A549 (cell line): Measurements from ENCODE around the gene ZNF438. TPM values are rescaled to one million over a fixed set of nuclear protein-coding genes. Genes with fewer than 3 reads are reported as not detected.

Source experiments
- ATAC-seq, 2 experiments: fragments of 200-7000 bp in 1 of 2; fragments of >200 bp in 1 of 2; cut with Nextera tagmentation in 1 of 2; cut with Tn5 transposase in 1 of 2; 3 replicates each; pipeline versions ENCODE4 v1.8.0 to v1.9.1; 2018 to 2020; ENCODE audit warnings: mild to moderate bottlenecking in 1 of 2, moderate library complexity in 1 of 2
- CTCF ChIA-PET: fragments of 300-600 bp; sonication (Branson Sonifier 250); formaldehyde crosslinking; extraction: SDS; loops from one replicate; lab custom pipeline; 2021; ENCODE audit warnings: antibody characterized with exemption, inconsistent platforms; lab: Yijun Ruan, JAX
- POLR2A ChIA-PET: fragments of 350-600 bp; formaldehyde crosslinking; extraction: SDS; loops from one replicate; lab custom pipeline; 2021; ENCODE audit warnings: antibody characterized with exemption, inconsistent platforms; lab: Yijun Ruan, JAX
- DNase-seq, 2 experiments: peaks; one replicate each; pipeline versions ENCODE4 v3.0.0 to v3.0.0-alpha.2; 2011 to 2016; ENCODE audit warnings: low read depth in 1 of 2, low spot score in 1 of 2
- FAIRE-seq: peaks from 2 replicates; lab custom pipeline; 2011; peaks lifted over from hg19 to GRCh38; lab: Jason Lieb, UNC
- H3K27ac ChIP-seq, 2 experiments: fragments of >200 bp; sonication (Bioruptor Twin); formaldehyde crosslinking; 3 replicates each; pipeline ENCODE4 v1.5.1; 2016 to 2017
- H3K4me1 ChIP-seq: fragments of >200 bp; sonication (Bioruptor Twin); formaldehyde crosslinking; 3 replicates; pipeline ENCODE4 v1.6.1; 2016
- H3K4me2 ChIP-seq: fragments of >200 bp; sonication (Bioruptor Twin); formaldehyde crosslinking; 3 replicates; pipeline ENCODE4 v1.6.1; 2016
- H3K4me3 ChIP-seq: fragments of >200 bp; sonication (Bioruptor Twin); formaldehyde crosslinking; 3 replicates; pipeline ENCODE4 v1.5.1; 2016
- H3K9me3 ChIP-seq: fragments of >200 bp; sonication (Bioruptor Twin); formaldehyde crosslinking; 3 replicates; pipeline ENCODE4 v1.6.1; 2016
- BHLHE40 ChIP-seq: IDR thresholded peaks from 2 replicates; pipeline ENCODE4 v1.6.1; 2012; ENCODE audit warnings: low read depth, low read length, inconsistent platforms
- CBX2 ChIP-seq: fragments of 200-600 bp; sonication (generic); IDR thresholded peaks from 2 replicates; pipeline ENCODE4 v1.6.1; 2016; ENCODE audit warnings: low read depth, mild to moderate bottlenecking, borderline replicate concordance
- CBX8 ChIP-seq: fragments of 200-600 bp; sonication (generic); IDR thresholded peaks from 2 replicates; pipeline ENCODE4 v1.6.1; 2016
- CEBPB ChIP-seq, 2 experiments: fragments of >200 bp in 1 of 2; sonication (Bioruptor Twin) in 1 of 2; formaldehyde crosslinking in 1 of 2; IDR thresholded peaks; 2 replicates each; pipeline ENCODE4 v1.6.1; 2012 to 2016
- ESRRA ChIP-seq: fragments of 150-350 bp; IDR thresholded peaks from 2 replicates; pipeline ENCODE4 v1.6.1; 2014; ENCODE audit warnings: mild to moderate bottlenecking, low read length, borderline replicate concordance
- FOSB ChIP-seq: fragments of 250-450 bp; sonication (Bioruptor Pico); IDR thresholded peaks from 2 replicates; pipeline ENCODE4 v1.5.0; 2020; ENCODE audit warnings: mild to moderate bottlenecking, moderate library complexity
- FOSL2 ChIP-seq, 2 experiments: fragments of 450-650 bp in 1 of 2; fragments of >200 bp in 1 of 2; sonication (Bioruptor Twin) in 1 of 2; formaldehyde crosslinking; IDR thresholded peaks; 2 replicates each; pipeline versions ENCODE4 v1.5.0 to v1.6.1; 2016 to 2020; ENCODE audit warnings: mild to moderate bottlenecking in 1 of 2, moderate library complexity in 1 of 2
- HEYL ChIP-seq: fragments of 250-450 bp; sonication (Bioruptor Pico); IDR thresholded peaks from 2 replicates; pipeline ENCODE4 v1.8.0; 2021; ENCODE audit warnings: mild to moderate bottlenecking, moderate library complexity
- MAZ ChIP-seq: fragments of 150-350 bp; IDR thresholded peaks from 2 replicates; pipeline ENCODE4 v1.6.1; 2014; ENCODE audit warnings: antibody characterized with exemption, low read depth, low read length, borderline replicate concordance
- NPAS2 ChIP-seq: fragments of 250-450 bp; sonication (Bioruptor Pico); IDR thresholded peaks from 2 replicates; pipeline ENCODE4 v1.8.0; 2022; ENCODE audit warnings: mild to moderate bottlenecking, moderate library complexity, borderline replicate concordance
- NR3C1 ChIP-seq: fragments of >200 bp; sonication (Bioruptor Twin); formaldehyde crosslinking; IDR thresholded peaks from 3 replicates; pipeline ENCODE4 v1.6.1; 2017
- POLR2AphosphoS2 ChIP-seq: conservative IDR thresholded peaks from 2 replicates; pipeline ENCODE4 v1.6.1; 2012; ENCODE audit warnings: low read length, improper control_type of control experiment, inconsistent platforms
- RARB ChIP-seq: fragments of 250-450 bp; sonication (Bioruptor Pico); IDR thresholded peaks from 2 replicates; pipeline ENCODE4 v1.8.0; 2021; ENCODE audit warnings: mild to moderate bottlenecking, moderate library complexity
- RNF2 ChIP-seq: fragments of 200-600 bp; sonication (generic); IDR thresholded peaks from 2 replicates; pipeline ENCODE4 v1.6.1; 2016; ENCODE audit warnings: low read depth, mild to moderate bottlenecking, antibody characterized with exemption, moderate library complexity, borderline replicate concordance
- TFCP2L1 ChIP-seq: fragments of 250-450 bp; sonication (Bioruptor Pico); IDR thresholded peaks from 2 replicates; pipeline ENCODE4 v1.5.0; 2021; ENCODE audit warnings: mild to moderate bottlenecking
- ZC3H11A ChIP-seq: fragments of 450-650 bp; IDR thresholded peaks from 2 replicates; pipeline ENCODE4 v1.6.1; 2014; ENCODE audit warnings: antibody characterized with exemption, mild to moderate bottlenecking
- WGBS: methylation state at CpG from one replicate; pipeline ENCODE4 v1.1.6; 2017; ENCODE audit errors: missing lambda C conversion rate; 5-methylcytosine and 5-hydroxymethylcytosine counted together
- polyA plus RNA-seq, 4 experiments: library from polyadenylated mRNA; depleted of rRNA in 3 of 4; stranded (reverse); fragments of >200 nt; fragmentation: RNase III in 1 of 4; extraction: RNeasy Plus Mini Kit Qiagen cat#74134 plus additional on column Dnase treatment in 1 of 4; gene quantifications; 2 replicates in 3 of 4; 3 replicates in 1 of 4; pipeline ENCODE4 v1.2.3, GENCODE V29; 2011 to 2017
- TF ChIP-seq, protein P1 (sequence below): IDR thresholded peaks from 2 replicates; pipeline ENCODE4 v1.6.1; 2012; ENCODE audit warnings: low read depth, borderline replicate concordance
- TF ChIP-seq, protein P2 (sequence below): fragments of 250-450 bp; sonication (Bioruptor Pico); IDR thresholded peaks from 2 replicates; pipeline ENCODE4 v1.5.0; 2021; ENCODE audit warnings: mild to moderate bottlenecking, moderate library complexity, borderline replicate concordance
- TF ChIP-seq, protein P3 (sequence below): fragments of >200 bp; sonication (Bioruptor Twin); formaldehyde crosslinking; IDR thresholded peaks from 2 replicates; pipeline ENCODE4 v1.6.1; 2016
- TF ChIP-seq, protein P4 (sequence below): IDR thresholded peaks from 2 replicates; pipeline ENCODE4 v1.6.1; 2012

The ZNF438 gene
- polyA plus RNA-seq, 2 of the 4 experiments (the other 2 are of a cell fraction), result 2.2 to 4.5 TPM

DNA sequence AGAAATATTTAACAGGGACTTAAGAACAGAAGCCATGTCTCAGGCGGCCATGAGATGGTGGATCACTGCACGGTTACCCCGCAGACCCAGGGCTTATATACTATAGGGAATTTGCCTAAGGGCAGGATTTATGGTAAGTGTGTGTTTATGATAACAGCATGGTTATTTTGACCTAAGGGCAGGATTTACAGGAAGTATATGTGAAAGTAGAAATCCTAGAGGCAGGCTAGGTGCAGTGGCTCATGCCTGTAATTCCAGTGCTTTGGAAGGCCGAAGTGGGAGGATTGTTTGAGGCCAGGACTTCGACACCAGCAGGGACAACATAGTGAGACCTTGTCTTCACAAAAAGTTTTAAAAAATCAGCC lies 43.0 kb upstream of the ZNF438 start:
- Histone ChIP-seq H3K9me3 (no peaks in the 10 kb centered on the region), H3K27ac (no peak overlapping the region), H3K4me2 (no peak overlapping the region), H3K4me1 (no peaks in the 10 kb centered on the region), H3K4me3 (no peak overlapping the region)
- TF ChIP-seq FOSB (CRISPR knock-in tag) (no peak), POLR2AphosphoS2 (no peak)
- CTCF ChIA-PET, result no interaction called here
- ATAC-seq (no peak), DNase-seq (no peak), FAIRE-seq (no peak)
- 65% methylated on average over 5 of the region's 5 CpGs for WGBS
- POLR2A ChIA-PET, result no interaction called here

DNA sequence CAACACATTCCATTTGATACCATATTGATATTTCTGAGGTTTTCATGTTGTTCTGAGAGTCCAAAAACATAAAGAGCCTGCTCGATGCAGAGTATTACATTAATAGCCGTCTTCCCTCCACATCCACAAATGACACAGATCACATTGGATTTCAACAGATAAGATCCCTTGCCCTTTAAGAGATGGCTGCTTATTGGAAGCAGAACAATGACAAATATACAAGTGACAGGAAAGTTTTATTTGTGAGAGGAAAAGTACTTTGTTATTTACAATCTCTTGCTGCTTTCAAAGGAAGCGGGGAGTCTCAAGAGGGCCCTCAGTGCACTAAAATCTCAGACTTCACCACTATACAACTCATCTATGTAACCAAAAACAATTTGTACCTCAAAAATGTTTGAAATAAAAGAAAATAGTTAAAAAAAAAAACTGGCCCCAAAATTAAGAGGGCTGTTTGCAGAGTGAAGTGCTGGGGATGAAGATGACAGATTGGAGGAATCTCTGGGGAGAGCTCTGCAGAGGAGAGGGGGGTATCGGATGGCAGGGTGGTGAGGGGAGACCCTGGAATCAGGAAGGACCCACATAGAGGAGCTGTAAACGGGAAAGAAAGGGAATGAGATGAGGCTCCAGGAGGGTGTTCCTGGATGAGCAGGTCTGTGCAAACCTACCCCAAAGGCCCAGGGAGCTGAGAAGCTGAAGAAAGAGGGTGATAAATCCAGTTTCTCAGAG lies 42.5 kb upstream of the ZNF438 start:
- H3K27ac ChIP-seq, result no peak overlapping the region
- POLR2A ChIA-PET, result no interaction called here
- TF ChIP-seq FOSL2 (IDR thresholded peaks at IDR 0.05) (no peak), FOSL2 (CRISPR knock-in tag; IDR thresholded peaks at IDR 0.05) (no peak), RARB (no peak), RNF2 (no peak)
- TF ChIP-seq, all 56 proteins: peak for 0
- ATAC-seq (no peak), DNase-seq (no peak), FAIRE-seq (no peak)
- H3K4me2 ChIP-seq, result no peak overlapping the region
- 74% methylated on average over 5 of the region's 5 CpGs for WGBS
- CTCF ChIA-PET, result interaction anchor here (0.7 kb wide), 1 partner anchor 10 kb away, joined by 4 read pairs; no protein-coding TSS in a partner anchor
- no peaks in the 10 kb centered on the region for H3K9me3 ChIP-seq
- no peak overlapping the region for H3K4me3 ChIP-seq
- no peaks in the 10 kb centered on the region for H3K4me1 ChIP-seq

DNA sequence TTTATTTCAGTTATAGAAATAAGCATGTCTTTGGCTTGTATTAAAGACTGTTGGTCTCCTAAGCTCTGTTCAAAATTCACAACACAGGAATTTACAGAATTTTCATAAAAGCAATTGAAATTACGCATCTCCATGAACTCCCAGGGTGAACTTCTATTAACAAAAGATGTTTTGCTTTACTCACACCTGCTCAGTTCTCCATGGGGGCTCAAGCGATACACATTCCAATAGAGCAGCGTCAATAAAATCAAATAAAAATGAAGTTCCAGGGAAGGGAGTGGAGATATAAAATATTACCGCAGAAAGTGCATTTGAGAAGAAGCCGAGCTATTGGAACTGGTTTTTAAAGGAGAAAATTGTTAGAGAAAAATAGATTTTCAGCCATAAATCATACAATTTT lies 41.5 kb upstream of the ZNF438 start:
- FAIRE-seq (no peak), ATAC-seq (no peak), DNase-seq (no peak)
- WGBS, result 83% methylated on average over 5 of the region's 5 CpGs
- no peak overlapping the region for H3K4me2 ChIP-seq
- CTCF ChIA-PET, result interaction anchor here (0.6 to 1.8 kb wide), 2 partner anchors 10 to 1328 kb away, joined by 3 to 9 read pairs; no protein-coding TSS in a partner anchor
- no peak overlapping the region for H3K27ac ChIP-seq
- H3K4me3 ChIP-seq, result no peak overlapping the region
- H3K9me3 ChIP-seq, result no peaks in the 10 kb centered on the region
- H3K4me1 ChIP-seq, result no peaks in the 10 kb centered on the region
- POLR2A ChIA-PET, result no interaction called here
- TF ChIP-seq, protein P1, sequence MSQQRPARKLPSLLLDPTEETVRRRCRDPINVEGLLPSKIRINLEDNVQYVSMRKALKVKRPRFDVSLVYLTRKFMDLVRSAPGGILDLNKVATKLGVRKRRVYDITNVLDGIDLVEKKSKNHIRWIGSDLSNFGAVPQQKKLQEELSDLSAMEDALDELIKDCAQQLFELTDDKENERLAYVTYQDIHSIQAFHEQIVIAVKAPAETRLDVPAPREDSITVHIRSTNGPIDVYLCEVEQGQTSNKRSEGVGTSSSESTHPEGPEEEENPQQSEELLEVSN, result no peak
- TF ChIP-seq, protein P2, sequence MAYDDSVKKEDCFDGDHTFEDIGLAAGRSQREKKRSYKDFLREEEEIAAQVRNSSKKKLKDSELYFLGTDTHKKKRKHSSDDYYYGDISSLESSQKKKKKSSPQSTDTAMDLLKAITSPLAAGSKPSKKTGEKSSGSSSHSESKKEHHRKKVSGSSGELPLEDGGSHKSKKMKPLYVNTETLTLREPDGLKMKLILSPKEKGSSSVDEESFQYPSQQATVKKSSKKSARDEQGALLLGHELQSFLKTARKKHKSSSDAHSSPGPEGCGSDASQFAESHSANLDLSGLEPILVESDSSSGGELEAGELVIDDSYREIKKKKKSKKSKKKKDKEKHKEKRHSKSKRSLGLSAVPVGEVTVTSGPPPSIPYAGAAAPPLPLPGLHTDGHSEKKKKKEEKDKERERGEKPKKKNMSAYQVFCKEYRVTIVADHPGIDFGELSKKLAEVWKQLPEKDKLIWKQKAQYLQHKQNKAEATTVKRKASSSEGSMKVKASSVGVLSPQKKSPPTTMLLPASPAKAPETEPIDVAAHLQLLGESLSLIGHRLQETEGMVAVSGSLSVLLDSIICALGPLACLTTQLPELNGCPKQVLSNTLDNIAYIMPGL (CRISPR knock-in tag), result no peak
- TF ChIP-seq, protein P3, sequence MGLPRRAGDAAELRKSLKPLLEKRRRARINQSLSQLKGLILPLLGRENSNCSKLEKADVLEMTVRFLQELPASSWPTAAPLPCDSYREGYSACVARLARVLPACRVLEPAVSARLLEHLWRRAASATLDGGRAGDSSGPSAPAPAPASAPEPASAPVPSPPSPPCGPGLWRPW, result no peak
- no peak for TF ChIP-seq TFCP2L1 (CRISPR knock-in tag)
- TF ChIP-seq, protein P4, sequence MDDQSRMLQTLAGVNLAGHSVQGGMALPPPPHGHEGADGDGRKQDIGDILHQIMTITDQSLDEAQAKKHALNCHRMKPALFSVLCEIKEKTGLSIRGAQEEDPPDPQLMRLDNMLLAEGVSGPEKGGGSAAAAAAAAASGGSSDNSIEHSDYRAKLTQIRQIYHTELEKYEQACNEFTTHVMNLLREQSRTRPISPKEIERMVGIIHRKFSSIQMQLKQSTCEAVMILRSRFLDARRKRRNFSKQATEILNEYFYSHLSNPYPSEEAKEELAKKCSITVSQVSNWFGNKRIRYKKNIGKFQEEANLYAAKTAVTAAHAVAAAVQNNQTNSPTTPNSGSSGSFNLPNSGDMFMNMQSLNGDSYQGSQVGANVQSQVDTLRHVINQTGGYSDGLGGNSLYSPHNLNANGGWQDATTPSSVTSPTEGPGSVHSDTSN, result no peak
- no peak for TF ChIP-seq CEBPB (IDR thresholded peaks at IDR 0.05)
- no peak for TF ChIP-seq NR3C1
- TF ChIP-seq HEYL (CRISPR knock-in tag), result no peak
- TF ChIP-seq CBX8, result no peak
- no peak for TF ChIP-seq POLR2AphosphoS2
- no peak for TF ChIP-seq FOSB (CRISPR knock-in tag)
- no peak for TF ChIP-seq CBX2
- no peak for TF ChIP-seq NPAS2 (CRISPR knock-in tag)
- TF ChIP-seq ESRRA, result no peak
- no peak for TF ChIP-seq ZC3H11A
- no peak for TF ChIP-seq BHLHE40
- TF ChIP-seq MAZ, result no peak
